ENCODE data around the gene ACKR2.
A peak's percentile ranks its signal among the peaks of the same experiment; 100 is the strongest.

Gene ACKR2

GRCh38 chr3:42827654-42828053 lies 18.4 kb downstream of the ACKR2 start:
- Mint-ChIP-seq H3K4me1 (ENCODE audit: low read depth in 2 of 2) (peaks cover 5 to 6% of the 10 kb centered on the region in 2 donors), H3K4me3 (no peak overlapping the region), H3K27ac (no peak overlapping the region), H3K9me3 (no peaks in the 10 kb centered on the region), H3K27me3 (peaks cover 28 to 45% of the 10 kb centered on the region in 2 donors), H3K36me3 (ENCODE audit: insufficient read depth) (no peaks in the 10 kb centered on the region)
- DNase-seq (no peak), ATAC-seq (replicated peaks) (no peak)

- H3K36me3 Mint-ChIP-seq (ENCODE audit: insufficient read depth): no peaks in the 10 kb centered on the region
- DNase-seq (no peak), ATAC-seq (replicated peaks) (no peak)
- no peak overlapping the region for H3K27ac Mint-ChIP-seq
- no peak overlapping the region for H3K4me3 Mint-ChIP-seq
- H3K9me3 Mint-ChIP-seq: no peaks in the 10 kb centered on the region
- peaks cover 5 to 6% of the 10 kb centered on the region in 2 donors for H3K4me1 Mint-ChIP-seq (ENCODE audit: low read depth in 2 of 2)
- H3K27me3 Mint-ChIP-seq: peaks cover 21 to 36% of the 10 kb centered on the region in 2 donors
Observed at GRCh38 chr3:42829083-42829627, 19.9 kb downstream of the ACKR2 start.

DNA sequence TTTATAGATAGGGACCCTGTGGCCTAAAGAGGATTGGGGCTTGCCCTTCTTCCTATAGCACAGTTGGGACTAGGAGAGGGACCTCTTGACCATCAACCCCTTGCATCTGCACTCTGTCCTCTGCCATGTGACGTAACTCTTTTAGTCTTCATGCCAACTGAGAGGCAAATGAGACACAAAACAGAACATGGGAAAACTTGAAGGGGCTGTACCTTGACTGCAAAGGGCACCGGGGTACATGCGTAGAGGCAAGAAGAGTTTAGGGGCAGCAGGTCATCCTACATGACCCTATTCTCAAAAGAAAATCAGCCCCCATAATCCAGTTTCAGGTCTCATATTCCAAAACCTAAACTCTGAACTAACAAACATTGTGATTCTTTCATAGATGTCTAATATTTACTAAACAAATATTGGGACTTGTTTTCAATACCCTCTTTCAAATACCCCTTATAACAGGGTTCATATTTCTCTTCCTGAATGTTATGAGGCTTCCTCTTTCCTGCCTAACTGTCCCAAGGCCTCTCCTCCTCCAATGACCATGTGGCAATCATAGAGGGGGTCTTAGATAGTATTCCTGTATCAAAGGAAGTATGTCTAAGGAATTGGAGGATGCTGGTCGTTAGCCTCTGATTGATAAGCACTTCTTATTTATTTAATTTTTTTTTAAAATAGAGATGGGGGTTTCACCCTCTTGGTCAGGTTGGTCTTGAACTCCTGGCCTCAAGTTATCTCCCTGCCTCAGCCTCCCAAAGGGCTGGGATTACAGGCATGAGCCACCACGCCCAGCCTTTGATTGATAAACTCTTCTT lies 20.6 kb downstream of the ACKR2 start:
- Mint-ChIP-seq H3K27ac (no peak overlapping the region), H3K36me3 (ENCODE audit: insufficient read depth) (no peaks in the 10 kb centered on the region), H3K4me1 (ENCODE audit: low read depth in 2 of 2) (peaks cover 5 to 6% of the 10 kb centered on the region in 2 donors), H3K4me3 (no peak overlapping the region), H3K27me3 (peaks cover 21 to 36% of the 10 kb centered on the region in 2 donors), H3K9me3 (no peaks in the 10 kb centered on the region)
- no peak for DNase-seq
- no peak for ATAC-seq (replicated peaks)

DNA sequence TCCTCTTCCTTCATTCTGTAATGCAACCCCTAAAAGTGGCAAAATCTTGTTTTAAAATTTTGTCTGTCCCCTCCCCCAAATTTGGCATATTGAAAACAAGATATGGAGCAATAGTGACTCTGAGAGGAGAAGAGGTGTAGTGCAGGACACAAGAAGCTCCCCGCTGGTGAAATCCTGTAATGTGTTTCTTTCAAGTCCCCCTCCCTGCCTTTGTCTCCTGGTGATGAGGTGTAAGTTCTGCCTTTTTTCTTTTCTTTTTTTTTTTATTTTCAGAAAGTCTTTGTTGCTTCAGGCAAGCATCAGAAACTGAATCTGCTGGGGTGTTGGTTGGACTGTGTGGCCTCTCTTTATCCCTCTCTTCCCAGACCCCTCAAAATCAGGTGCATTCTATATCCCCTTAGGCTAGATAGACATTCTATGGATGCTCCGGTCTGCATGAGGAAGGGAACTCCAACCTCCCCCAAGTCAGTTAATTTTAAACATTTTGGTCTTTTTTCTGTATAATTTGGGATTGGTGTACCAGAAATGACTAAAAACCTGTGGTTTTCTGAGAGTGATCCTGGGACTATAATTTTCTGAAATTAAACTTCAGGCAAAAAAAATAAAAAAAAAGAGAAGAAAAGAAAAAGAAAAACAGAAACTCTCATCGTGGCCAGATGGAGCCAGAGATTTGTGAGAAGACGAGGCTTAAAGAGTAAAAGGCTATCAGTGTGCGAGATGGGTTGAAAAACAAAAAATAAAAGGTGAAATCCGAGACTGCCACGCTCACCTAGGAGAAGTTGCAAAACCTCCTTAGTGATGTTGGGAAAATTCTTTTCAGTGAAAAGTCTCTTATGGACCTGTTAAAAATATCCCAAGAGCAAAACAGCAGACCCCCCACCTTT lies 21.4 kb downstream of the ACKR2 start:
- no peak overlapping the region for H3K27ac Mint-ChIP-seq
- DNase-seq: no peak

GRCh38 chr3:42831321-42831713 lies 22.1 kb downstream of the ACKR2 start:
- Mint-ChIP-seq H3K9me3 (no peaks in the 10 kb centered on the region), H3K27me3 (peaks cover 21 to 34% of the 10 kb centered on the region in 2 donors), H3K27ac (no peak overlapping the region), H3K36me3 (ENCODE audit: insufficient read depth) (no peaks in the 10 kb centered on the region), H3K4me1 (ENCODE audit: low read depth in 2 of 2) (peaks cover 5 to 6% of the 10 kb centered on the region in 2 donors), H3K4me3 (no peak overlapping the region)
- ATAC-seq (replicated peaks) (peak; percentile 88), DNase-seq (peak; percentile 76 to 82 (median 77))

More for the DNA sequence above, 21.4 kb downstream of the ACKR2 start:
- H3K36me3 Mint-ChIP-seq (ENCODE audit: insufficient read depth): no peaks in the 10 kb centered on the region
- no peak overlapping the region for H3K4me3 Mint-ChIP-seq
- H3K9me3 Mint-ChIP-seq: no peaks in the 10 kb centered on the region
- H3K27me3 Mint-ChIP-seq: peaks cover 21 to 36% of the 10 kb centered on the region in 2 donors
- no peak for ATAC-seq (replicated peaks)
- peaks cover 5 to 6% of the 10 kb centered on the region in 2 donors for H3K4me1 Mint-ChIP-seq (ENCODE audit: low read depth in 2 of 2)

- H3K4me1 Mint-ChIP-seq (ENCODE audit: low read depth in 2 of 2): peaks cover 2 to 3% of the 10 kb centered on the region in 2 donors
- DNase-seq (no peak), ATAC-seq (replicated peaks) (no peak)
- H3K27me3 Mint-ChIP-seq: peaks cover 11 to 12% of the 10 kb centered on the region in 2 donors
- H3K9me3 Mint-ChIP-seq: no peaks in the 10 kb centered on the region
- no peak overlapping the region for H3K27ac Mint-ChIP-seq
- H3K4me3 Mint-ChIP-seq: no peak overlapping the region
- H3K36me3 Mint-ChIP-seq (ENCODE audit: insufficient read depth): no peaks in the 10 kb centered on the region
Observed at GRCh38 chr3:42836150-42837123, 27.2 kb downstream of the ACKR2 start.

DNA sequence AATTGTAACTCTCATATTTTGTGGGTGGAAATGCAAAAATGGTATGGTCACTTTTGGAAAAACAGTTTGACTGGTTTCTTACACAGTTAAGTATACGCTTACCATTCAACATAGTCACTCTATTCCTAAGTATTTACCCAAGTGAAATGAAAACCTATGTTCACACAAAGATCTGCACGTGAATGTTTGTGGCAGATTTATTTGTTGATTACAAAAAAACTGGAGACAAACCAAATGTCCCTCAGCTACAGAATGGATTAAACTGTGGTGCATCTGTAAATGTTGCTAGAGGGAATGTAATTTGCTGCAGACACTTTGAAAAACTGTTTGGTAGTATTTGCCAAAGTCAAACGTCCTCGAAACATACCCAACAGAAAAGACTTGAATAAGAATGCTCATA lies 29.3 kb downstream of the ACKR2 start:
- ATAC-seq (replicated peaks): no peak
- no peak overlapping the region for H3K4me3 Mint-ChIP-seq
- H3K27me3 Mint-ChIP-seq: peaks cover 11 to 12% of the 10 kb centered on the region in 2 donors
- no peaks in the 10 kb centered on the region for H3K36me3 Mint-ChIP-seq (ENCODE audit: insufficient read depth)
- no peaks in the 10 kb centered on the region for H3K4me1 Mint-ChIP-seq (ENCODE audit: low read depth in 2 of 2)
- no peak overlapping the region for H3K27ac Mint-ChIP-seq
- no peaks in the 10 kb centered on the region for H3K9me3 Mint-ChIP-seq
- DNase-seq: no peak

- peak; percentile 11 to 31 (median 20) for DNase-seq
- no peaks in the 10 kb centered on the region for H3K4me1 Mint-ChIP-seq (ENCODE audit: low read depth in 2 of 2)
- H3K36me3 Mint-ChIP-seq (ENCODE audit: insufficient read depth): no peaks in the 10 kb centered on the region
- no peak overlapping the region for H3K27ac Mint-ChIP-seq
- H3K9me3 Mint-ChIP-seq: no peaks in the 10 kb centered on the region
- H3K27me3 Mint-ChIP-seq: peaks cover 11 to 12% of the 10 kb centered on the region in 2 donors
- peak; percentile 99 for ATAC-seq (replicated peaks)
- H3K4me3 Mint-ChIP-seq: no peak overlapping the region
Observed at GRCh38 chr3:42839616-42840015, 30.4 kb downstream of the ACKR2 start.

- no peak overlapping the region for H3K27ac Mint-ChIP-seq
- no peak overlapping the region for H3K4me3 Mint-ChIP-seq
- DNase-seq (no peak), ATAC-seq (replicated peaks) (no peak)
- no peaks in the 10 kb centered on the region for H3K36me3 Mint-ChIP-seq (ENCODE audit: insufficient read depth)
- no peaks in the 10 kb centered on the region for H3K9me3 Mint-ChIP-seq
- H3K4me1 Mint-ChIP-seq (ENCODE audit: low read depth in 2 of 2): no peaks in the 10 kb centered on the region
- H3K27me3 Mint-ChIP-seq: peaks cover 0 to 12% of the 10 kb centered on the region in 2 donors
Observed at GRCh38 chr3:42841332-42841731, 32.1 kb downstream of the ACKR2 start.

DNA sequence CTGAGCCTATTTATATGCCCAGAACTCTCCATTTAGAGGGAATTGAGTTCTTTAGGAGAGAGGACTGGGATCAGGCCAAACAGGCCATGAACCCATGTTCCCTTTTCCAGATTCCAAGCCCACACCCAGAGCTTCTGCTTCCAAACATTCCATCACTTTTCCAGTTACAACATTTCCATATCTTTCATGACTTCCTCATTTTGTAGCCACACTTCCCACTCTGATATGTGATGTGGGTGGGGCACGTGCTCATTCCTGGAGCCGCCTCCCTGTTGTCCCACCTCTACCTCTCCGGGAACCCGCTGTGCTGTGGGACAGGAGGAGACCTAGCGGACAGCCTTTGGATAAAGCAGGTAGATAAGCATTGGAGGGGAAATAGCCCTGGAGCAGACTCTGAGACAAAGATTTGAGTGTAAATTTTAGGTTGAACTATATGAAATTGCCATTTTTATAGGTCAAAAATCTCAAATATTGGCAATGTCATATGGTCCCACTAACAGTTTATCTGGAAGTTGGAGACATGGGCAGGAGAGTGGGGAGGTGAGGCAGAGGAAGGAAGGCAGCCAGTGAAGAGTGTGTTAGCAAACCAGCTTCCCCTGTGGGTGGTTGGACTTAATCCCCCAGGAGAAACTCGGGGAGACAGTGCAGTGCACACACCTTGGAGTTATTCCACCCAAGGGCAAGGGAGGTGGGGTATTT lies 34.6 kb downstream of the ACKR2 start:
- Mint-ChIP-seq H3K36me3 (ENCODE audit: insufficient read depth) (no peaks in the 10 kb centered on the region), H3K27me3 (peaks cover 0 to 7% of the 10 kb centered on the region in 2 donors), H3K4me3 (no peak overlapping the region), H3K4me1 (ENCODE audit: low read depth in 2 of 2) (peaks cover 6 to 11% of the 10 kb centered on the region in 2 donors), H3K27ac (no peak overlapping the region), H3K9me3 (no peaks in the 10 kb centered on the region)
- ATAC-seq (replicated peaks) (no peak), DNase-seq (no peak)

DNA sequence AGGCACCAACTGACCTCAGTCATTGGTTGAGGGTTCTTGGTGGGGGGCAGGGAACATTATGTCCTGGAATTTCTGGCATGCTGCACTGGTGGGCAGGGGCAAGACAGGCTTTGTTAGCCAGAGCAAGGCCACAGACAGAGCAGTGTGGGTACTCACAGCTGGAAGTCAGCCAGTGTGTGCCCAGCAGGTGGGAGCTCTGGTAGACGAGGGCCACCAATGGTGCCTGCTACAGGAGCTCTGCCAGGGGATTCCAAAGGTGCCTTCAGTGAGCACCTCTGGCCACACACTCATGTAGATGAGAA lies 35.1 kb downstream of the ACKR2 start:
- no peaks in the 10 kb centered on the region for H3K9me3 Mint-ChIP-seq
- H3K36me3 Mint-ChIP-seq (ENCODE audit: insufficient read depth): no peaks in the 10 kb centered on the region
- no peak for ATAC-seq (replicated peaks)
- DNase-seq: no peak
- peaks cover 6 to 11% of the 10 kb centered on the region in 2 donors for H3K4me1 Mint-ChIP-seq (ENCODE audit: low read depth in 2 of 2)
- no peak overlapping the region for H3K4me3 Mint-ChIP-seq
- no peak overlapping the region for H3K27ac Mint-ChIP-seq
- H3K27me3 Mint-ChIP-seq: peaks cover 0 to 2% of the 10 kb centered on the region in 2 donors

DNA sequence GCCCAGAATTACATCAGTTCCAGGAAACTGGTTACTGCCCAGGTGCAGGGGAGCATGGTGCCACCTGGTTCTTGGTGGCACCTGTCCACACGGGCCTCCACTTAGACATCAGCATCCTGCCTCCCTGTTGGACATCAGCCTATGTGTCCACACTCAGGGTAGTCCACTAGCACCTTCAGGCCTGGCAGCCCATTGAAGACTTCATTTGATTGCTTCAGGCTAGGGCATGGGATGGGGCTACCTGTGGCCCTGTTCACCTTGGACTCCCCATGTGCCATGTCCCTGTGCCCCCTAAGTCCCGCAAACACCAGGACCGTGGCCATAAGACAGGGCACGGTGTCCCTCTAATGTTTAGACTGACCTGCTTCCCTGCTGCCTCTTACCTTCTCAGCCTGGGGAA lies 35.6 kb downstream of the ACKR2 start:
- H3K27ac Mint-ChIP-seq: no peak overlapping the region
- peaks cover 6 to 11% of the 10 kb centered on the region in 2 donors for H3K4me1 Mint-ChIP-seq (ENCODE audit: low read depth in 2 of 2)
- ATAC-seq (replicated peaks) (no peak), DNase-seq (no peak)
- H3K27me3 Mint-ChIP-seq: no peaks in the 10 kb centered on the region
- no peaks in the 10 kb centered on the region for H3K9me3 Mint-ChIP-seq
- H3K36me3 Mint-ChIP-seq (ENCODE audit: insufficient read depth): no peaks in the 10 kb centered on the region
- no peak overlapping the region for H3K4me3 Mint-ChIP-seq
